GM23248 (cell line): ENCODE data around the gene OR52E4.

Source experiments
- EZH2 ChIP-seq: fragments of 200-600 bp; sonication (generic); IDR thresholded peaks from 2 replicates; pipeline ENCODE4 v1.6.1; 2018; ENCODE audit warnings: antibody characterized with exemption, mild to moderate bottlenecking; ENCODE audit not compliant: insufficient read depth, poor library complexity, severe bottlenecking
- EZH2phosphoT487 ChIP-seq: fragments of 200-600 bp; sonication (generic); IDR thresholded peaks from 2 replicates; pipeline ENCODE4 v1.6.1; 2018; ENCODE audit warnings: antibody characterized with exemption, moderate library complexity, mild to moderate bottlenecking, low read depth; ENCODE audit not compliant: insufficient read depth

DNA sequence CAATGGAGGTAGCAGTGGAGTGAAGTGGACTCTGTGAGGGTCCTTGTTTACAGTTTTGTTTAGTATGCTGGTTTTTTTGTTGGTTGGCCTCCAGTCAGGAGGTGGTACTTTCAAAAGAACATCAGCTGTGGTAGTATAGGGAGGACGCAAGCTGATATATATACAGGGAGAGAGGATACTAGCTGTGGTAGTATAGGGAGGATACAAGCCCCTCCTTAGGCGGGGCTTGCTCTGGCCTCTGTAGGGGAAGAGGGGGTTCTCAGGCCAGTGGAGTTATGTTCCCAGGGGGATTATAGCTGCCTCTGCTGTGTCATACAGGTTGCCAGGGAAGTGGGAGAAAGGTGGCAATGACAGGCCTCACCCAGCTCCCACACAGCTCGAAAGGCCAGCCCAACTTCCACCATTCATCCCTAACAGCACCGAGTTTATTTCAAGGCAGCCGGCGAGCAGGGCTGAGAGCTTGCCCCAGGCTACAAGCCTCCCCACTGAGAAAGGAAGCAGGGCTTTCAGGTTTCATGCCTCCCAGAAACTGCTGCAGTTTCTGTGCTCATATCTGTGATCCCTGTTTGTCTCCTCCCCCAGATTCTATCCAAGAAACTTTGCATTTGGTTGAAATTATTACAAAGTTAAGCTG, 49.1 kb upstream of the OR52E4 start:
- TF ChIP-seq EZH2phosphoT487 (no peak), EZH2 (no peak)
